Glutamatergic neuron (in vitro differentiated cells): ENCODE measurements around the gene AMIGO3. TPM values are rescaled to one million over a fixed set of nuclear protein-coding genes. Genes with fewer than 3 reads are reported as not detected.

Experiments
- DNase-seq: peaks from one replicate; pipeline ENCODE4 v3.0.0; 2022
- H3K27ac Mint-ChIP-seq: one replicate; pipeline ENCODE4 v1.8.0; 2020; ENCODE audit warnings: mild to moderate bottlenecking, mixed read lengths, inconsistent platforms; ENCODE audit not compliant: unreplicated experiment
- H3K27me3 Mint-ChIP-seq: one replicate; pipeline ENCODE4 v1.8.0; 2020; ENCODE audit warnings: mild to moderate bottlenecking, moderate library complexity, mixed read lengths, inconsistent platforms; ENCODE audit not compliant: unreplicated experiment
- H3K36me3 Mint-ChIP-seq: one replicate; pipeline ENCODE4 v1.8.0; 2020; ENCODE audit warnings: mild to moderate bottlenecking, mixed read lengths, inconsistent platforms; ENCODE audit not compliant: unreplicated experiment
- H3K4me1 Mint-ChIP-seq: one replicate; pipeline ENCODE4 v1.8.0; 2020; ENCODE audit warnings: mild to moderate bottlenecking, low read depth, mixed read lengths, inconsistent platforms; ENCODE audit not compliant: unreplicated experiment
- H3K4me3 Mint-ChIP-seq: one replicate; pipeline ENCODE4 v1.8.0; 2020; ENCODE audit warnings: mild to moderate bottlenecking, mixed read lengths, inconsistent platforms; ENCODE audit not compliant: unreplicated experiment
- H3K9me3 Mint-ChIP-seq: one replicate; pipeline ENCODE4 v1.8.0; 2020; ENCODE audit warnings: mild to moderate bottlenecking, moderate library complexity, mixed read lengths, inconsistent platforms; ENCODE audit not compliant: unreplicated experiment
- CTCF ChIP-seq: fragments of 200-600 bp; sonication (generic); IDR thresholded peaks from one replicate; pipeline ENCODE4 v1.5.0; 2021; ENCODE audit not compliant: partially characterized antibody, unreplicated experiment
- long read RNA-seq: library from polyadenylated mRNA; unstranded; transcript quantifications from one replicate; pipeline ENCODE4 v2.0.0, GENCODE V29; 2020; ENCODE audit not compliant: unreplicated experiment
- total RNA-seq: library from RNA; stranded (reverse); fragmentation: NEBNext Ultra II Directional; extraction: Animal tissue kit (Norgen Biotek cat#: 25700); gene quantifications from one replicate; pipeline ENCODE4 v1.2.1, GENCODE V29; 2021; ENCODE audit not compliant: unreplicated experiment

Gene AMIGO3
- total RNA-seq: 1.4 TPM
- long read RNA-seq, partial matches to known transcripts: 0 of 2 reads
- long read RNA-seq, other reads (novel, unspliced or antisense): 0 of 2 reads

- DNase-seq: peak; percentile 97
- H3K36me3 Mint-ChIP-seq: no peaks in the 10 kb centered on the region
- H3K4me1 Mint-ChIP-seq: peaks cover 7% of the 10 kb centered on the region
- TF ChIP-seq CTCF: peak; percentile 71
- peaks cover 18% of the 10 kb centered on the region for H3K9me3 Mint-ChIP-seq
- H3K27me3 Mint-ChIP-seq: peaks cover 20% of the 10 kb centered on the region
- peak within 1 kb of the TSS; percentile 87 for H3K4me3 Mint-ChIP-seq
- H3K27ac Mint-ChIP-seq: peak within 1 kb of the TSS; percentile 92
Measured at GRCh38 chr3:49719214-49719884, at the start of gene AMIGO3. TSS of gene AMIGO3 (minus strand) at chr3:49719684. CDS start at chr3:49719465, 219 bp downstream.

GRCh38 chr3:49763981-49764380 lies 44.5 kb upstream of the AMIGO3 start:
- no peak overlapping the region for H3K4me3 Mint-ChIP-seq
- H3K4me1 Mint-ChIP-seq: no peaks in the 10 kb centered on the region
- no peak for TF ChIP-seq CTCF
- no peaks in the 10 kb centered on the region for H3K36me3 Mint-ChIP-seq
- no peaks in the 10 kb centered on the region for H3K9me3 Mint-ChIP-seq
- no peak for DNase-seq
- H3K27ac Mint-ChIP-seq: no peak overlapping the region
- no peaks in the 10 kb centered on the region for H3K27me3 Mint-ChIP-seq

GRCh38 chr3:49761661-49762060 lies 42.2 kb upstream of the AMIGO3 start:
- Mint-ChIP-seq H3K27ac (no peak overlapping the region), H3K27me3 (no peaks in the 10 kb centered on the region), H3K36me3 (no peaks in the 10 kb centered on the region), H3K4me3 (no peak overlapping the region), H3K4me1 (no peaks in the 10 kb centered on the region), H3K9me3 (no peaks in the 10 kb centered on the region)
- no peak for DNase-seq
- no peak for TF ChIP-seq CTCF

GRCh38 chr3:49759226-49759625 lies 39.7 kb upstream of the AMIGO3 start:
- Mint-ChIP-seq H3K4me3 (no peak overlapping the region), H3K27me3 (no peaks in the 10 kb centered on the region), H3K27ac (no peak overlapping the region)

More at GRCh38 chr3:49759226-49759625, 39.7 kb upstream of the AMIGO3 start:
- no peak for TF ChIP-seq CTCF
- Mint-ChIP-seq H3K36me3 (no peaks in the 10 kb centered on the region), H3K9me3 (no peaks in the 10 kb centered on the region), H3K4me1 (no peaks in the 10 kb centered on the region)
- DNase-seq: no peak
